Activated CD4-positive, CD25-positive, alpha-beta regulatory T cell treated with anti-CD3 and anti-CD28 coated beads, Interleukin-2, amount 50 U/mL, for 72 hours (primary cell): ENCODE results near the gene HPS3.
"Not testable (repeated sequence)": the region's sequence is repeated elsewhere in the genome, so short reads cannot be mapped to it uniquely, and the experiment has no call there.

Experiments
- DNase-seq: peaks from one replicate; pipeline ENCODE4 v3.0.0; 2021

HPS3 gene, protein sequence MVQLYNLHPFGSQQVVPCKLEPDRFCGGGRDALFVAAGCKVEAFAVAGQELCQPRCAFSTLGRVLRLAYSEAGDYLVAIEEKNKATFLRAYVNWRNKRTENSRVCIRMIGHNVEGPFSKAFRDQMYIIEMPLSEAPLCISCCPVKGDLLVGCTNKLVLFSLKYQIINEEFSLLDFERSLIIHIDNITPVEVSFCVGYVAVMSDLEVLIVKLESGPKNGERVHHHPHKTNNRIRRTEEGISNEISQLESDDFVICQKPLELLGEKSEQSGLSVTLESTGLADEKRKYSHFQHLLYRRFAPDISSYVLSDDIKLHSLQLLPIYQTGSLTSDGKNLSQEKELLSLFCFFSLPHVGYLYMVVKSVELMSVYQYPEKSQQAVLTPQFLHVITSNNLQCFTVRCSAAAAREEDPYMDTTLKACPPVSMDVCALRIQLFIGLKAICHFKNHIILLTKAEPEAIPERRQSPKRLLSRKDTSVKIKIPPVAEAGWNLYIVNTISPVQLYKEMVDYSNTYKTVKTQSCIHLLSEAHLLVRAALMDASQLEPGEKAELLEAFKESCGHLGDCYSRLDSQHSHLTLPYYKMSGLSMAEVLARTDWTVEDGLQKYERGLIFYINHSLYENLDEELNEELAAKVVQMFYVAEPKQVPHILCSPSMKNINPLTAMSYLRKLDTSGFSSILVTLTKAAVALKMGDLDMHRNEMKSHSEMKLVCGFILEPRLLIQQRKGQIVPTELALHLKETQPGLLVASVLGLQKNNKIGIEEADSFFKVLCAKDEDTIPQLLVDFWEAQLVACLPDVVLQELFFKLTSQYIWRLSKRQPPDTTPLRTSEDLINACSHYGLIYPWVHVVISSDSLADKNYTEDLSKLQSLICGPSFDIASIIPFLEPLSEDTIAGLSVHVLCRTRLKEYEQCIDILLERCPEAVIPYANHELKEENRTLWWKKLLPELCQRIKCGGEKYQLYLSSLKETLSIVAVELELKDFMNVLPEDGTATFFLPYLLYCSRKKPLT

GRCh38 chr3:149129326-149130205 is at the start of gene HPS3:
TSS of gene HPS3 (plus strand) at chr3:149129638. CDS start at chr3:149129724, 86 bp downstream.
- DNase-seq, result peak; percentile 87

- DNase-seq, result no peak
Observed at GRCh38 chr3:149080011-149080698, 49.3 kb upstream of the HPS3 start.

DNA sequence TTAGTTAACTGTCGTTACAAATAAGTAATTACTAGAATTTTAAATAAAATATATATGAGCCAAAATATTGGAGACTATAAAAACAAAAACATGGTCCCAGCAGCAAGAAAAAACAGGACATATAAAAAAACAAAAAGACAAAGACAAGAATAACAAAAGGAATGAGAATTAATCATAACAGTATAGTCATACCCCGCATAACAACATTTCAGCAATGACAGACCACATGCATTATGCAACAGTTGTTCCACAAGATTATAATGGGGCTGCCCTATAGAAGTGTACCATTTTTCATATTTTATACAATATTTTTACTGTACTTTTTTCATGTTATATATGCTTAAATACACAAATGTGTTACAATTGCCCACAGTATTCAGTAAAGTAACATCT is 48.7 kb upstream of the HPS3 start:
- no peak for DNase-seq

DNA sequence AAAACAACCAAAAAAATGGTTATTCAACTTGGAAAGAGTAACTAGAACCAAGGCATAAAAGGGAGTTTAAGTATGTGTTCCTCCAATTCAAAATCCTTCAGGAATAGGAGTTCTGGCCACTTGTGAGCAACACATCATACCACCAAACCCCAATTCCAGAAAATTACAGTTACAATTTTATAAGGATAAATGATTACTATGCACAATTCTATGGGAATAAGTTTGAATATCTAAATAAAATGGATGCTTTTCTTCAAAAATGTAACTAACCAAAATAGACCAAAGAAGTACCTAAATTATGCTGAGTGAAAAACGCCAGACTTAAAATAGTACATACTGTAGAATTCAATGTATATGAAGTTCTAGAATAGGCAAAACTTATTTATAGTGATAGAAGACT is 47.7 kb upstream of the HPS3 start:
- no peak for DNase-seq

- no peak for DNase-seq
Observed at GRCh38 chr3:149085828-149086231, 43.6 kb upstream of the HPS3 start.

DNA sequence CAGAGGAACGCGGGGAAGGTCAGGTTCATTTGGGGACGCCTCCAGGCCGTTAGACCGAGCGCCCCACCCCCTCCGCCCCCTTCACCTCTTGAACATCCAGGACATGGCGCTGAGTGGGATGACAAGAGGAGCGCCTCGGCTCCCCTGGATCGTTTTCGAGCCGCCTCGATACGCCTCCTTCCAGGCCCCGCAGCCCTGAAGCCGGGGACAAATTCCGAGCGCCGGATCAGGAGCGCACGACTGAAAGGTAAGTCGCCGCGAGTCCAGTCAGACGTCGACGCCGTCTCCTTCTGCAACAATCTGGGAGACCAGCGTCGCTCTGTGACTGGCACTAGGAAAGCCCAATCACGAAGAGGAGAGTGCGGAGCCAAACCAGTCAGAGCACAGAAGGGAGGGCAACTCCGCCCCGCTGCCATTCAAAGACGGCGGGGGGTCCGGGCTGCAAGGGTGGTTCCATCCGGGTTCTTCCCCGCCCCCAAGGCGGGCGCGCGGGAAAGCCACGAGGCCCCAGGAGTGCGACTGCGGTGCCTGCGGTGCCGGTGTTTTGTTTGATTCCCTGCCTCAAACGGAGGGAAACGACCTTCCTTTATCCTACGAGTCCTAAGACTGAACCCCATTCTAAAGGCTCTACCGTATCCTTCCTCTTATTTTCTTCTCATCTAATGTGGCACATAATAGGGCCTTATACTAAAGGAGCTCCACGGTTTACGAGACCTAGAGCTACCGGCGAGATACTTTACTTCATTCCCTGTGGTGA is 43.0 kb upstream of the HPS3 start, which contains the start of gene HLTF:
HLTF (minus strand) TSS at position 302 of the 757 bp plus-strand sequence; CDS start at position 105, 197 bp downstream.
- peak; percentile 84 for DNase-seq

GRCh38 chr3:149087208-149087607 is 42.2 kb upstream of the HPS3 start:
- DNase-seq, result no peak

- DNase-seq, result no peak
Observed at GRCh38 chr3:149089395-149089794, 40.0 kb upstream of the HPS3 start.

DNA sequence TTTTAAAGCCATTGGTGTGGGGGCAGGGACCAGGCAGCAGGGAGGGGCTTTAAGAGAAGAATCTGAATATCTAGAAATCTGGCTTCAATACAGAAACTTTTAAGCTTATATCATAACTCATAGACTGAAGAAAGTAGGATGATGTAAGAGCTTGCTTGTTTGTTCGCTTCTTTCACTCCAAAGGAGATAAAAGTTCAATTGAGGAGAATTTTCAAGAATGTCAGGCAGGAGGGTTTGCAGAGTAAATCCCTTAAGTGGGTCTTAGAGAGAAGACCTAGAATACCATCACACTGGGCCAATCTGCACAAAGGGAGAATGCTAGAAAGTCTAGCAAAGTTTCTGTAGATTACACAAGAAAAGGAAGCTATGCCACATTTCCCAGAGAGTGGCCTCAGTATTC is 39.0 kb upstream of the HPS3 start:
- no peak for DNase-seq

DNA sequence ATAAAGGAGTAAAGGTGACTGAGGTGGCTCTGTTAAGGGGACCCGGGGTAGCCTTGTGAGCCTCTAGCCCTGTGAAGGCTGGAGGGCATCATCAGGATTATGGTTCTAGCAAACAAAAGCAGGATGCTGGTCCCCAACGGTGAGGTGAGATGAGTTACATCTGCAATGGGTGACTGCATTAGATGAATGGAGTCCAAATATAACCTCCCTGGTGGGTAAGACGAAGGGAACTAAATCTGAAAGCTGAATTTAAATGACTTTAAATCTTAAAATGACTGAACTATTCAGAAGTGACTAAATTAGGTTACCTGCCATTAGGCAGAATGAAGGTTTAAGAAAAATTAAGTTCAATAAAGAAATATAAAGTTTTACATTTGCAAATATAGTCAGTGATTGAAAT is 38.5 kb upstream of the HPS3 start:
- DNase-seq, result no peak

- DNase-seq, result no peak
Observed at GRCh38 chr3:149091983-149092382, 37.5 kb upstream of the HPS3 start.

DNA sequence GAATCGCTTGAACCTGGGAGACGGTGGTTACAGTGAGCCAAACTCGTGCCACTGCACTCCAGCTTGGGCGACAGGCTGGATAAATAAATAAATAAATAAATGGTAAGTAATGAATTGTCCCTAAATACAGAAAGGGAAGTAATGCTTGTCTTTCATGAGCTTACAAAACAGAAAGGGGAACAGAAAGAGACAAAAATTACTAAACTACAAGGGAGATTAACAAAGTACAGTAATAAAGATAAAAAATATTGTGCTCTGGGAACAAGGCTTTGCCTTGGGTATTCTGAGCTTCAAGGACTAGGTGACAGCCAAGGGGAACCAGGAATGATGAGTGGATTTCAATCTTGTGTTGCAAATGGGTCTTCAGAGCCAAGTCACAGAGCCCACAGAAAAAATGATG is 34.0 kb upstream of the HPS3 start:
- no peak for DNase-seq

DNA sequence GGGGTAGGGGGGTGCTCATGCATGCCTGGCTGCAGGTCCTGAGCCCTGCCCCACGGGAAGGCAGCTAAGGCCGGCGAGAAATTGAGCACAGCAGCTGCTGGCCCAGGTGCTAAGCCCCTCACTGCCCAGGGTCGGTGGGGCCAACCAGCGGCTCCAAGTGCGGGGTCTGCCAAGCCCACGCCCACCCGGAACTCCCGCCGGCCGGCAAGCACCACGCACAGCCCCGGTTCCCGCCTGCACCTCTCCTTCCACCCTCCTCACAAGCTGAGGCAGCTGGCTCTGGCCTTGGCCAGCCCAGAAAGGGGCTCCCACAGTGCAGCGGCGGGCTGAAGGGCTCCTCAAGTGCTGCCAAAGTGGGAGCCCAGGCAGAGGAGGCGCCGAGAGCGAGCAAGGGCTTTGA is 31.5 kb upstream of the HPS3 start:
- DNase-seq, result not testable (repeated sequence)

GRCh38 chr3:149101154-149101553 is 28.3 kb upstream of the HPS3 start:
- DNase-seq, result no peak

DNA sequence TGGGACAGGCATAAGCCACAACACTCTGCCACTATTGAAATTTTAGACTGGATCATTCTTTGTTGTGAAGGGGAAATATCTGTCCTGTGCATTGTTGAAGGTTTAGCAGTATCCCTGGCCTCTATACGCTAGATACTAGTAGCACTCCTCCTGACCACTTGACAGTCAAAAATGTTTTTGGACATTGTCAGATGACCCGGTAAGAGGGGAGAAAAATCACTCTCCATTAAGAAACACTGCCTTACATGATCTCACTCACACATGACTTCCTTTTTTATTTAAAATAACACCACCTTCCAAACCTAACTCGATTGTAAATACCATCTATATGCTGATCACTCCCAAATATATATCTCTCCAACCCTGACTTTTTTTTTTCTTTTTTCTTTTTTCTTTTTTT is 27.8 kb upstream of the HPS3 start:
- no peak for DNase-seq

DNA sequence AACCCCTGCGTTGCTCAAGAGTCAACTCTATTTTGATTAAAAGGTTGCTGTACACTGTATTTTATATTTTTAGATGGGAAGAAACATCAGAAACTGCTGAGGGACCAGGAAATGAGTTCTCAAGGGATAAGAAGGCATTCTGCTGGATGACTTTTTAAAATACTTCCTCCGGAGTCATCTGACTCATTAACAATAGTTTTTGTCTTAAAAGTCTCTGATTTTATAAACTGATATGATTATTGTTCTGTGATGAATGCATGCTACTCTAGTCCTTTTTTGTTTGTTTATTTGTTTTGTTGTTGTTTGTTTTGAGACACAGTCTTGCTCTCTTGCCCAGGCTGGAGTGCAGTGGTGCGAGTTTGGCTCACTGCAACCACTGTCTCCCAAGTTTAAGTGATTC is 25.0 kb upstream of the HPS3 start:
- DNase-seq, result no peak

DNA sequence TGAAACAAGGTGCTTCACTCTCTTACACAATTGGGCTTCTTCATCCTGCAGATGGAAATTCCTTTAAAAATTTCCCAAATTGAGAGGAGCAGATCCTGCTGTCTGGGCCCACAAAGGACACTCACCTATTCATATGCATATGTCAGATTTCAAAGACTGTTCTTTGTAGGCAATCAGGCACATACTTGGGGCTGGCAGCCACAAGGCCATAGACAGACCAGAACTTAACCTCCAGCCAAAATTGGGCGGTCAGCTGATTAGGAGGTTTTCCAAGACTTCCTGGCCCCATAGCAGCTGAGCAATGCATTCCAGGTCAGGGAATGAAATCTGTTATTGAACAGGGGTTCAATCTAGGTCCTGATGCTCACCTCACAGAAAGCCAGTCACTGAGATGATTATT is 15.0 kb upstream of the HPS3 start:
- DNase-seq, result no peak

DNA sequence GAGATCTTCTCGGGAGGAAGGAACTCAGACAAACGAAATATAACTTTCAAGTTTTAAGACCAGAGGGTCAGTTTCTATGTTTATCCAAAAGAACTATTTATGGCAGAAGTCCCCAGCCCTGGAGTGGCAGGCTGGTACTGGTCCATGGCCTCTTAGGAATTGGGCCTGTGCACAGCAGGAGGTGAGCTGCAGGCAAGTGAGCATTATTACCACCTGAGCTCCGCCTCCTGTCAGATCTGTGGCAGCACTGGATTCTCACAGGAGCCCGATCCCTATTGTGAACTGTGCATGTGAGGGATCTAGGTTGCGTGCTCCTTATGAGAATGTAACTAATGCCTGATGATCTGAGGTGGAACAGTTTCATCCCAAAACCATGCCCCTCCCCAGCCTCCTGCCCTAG is 14.3 kb upstream of the HPS3 start:
- no peak for DNase-seq

DNA sequence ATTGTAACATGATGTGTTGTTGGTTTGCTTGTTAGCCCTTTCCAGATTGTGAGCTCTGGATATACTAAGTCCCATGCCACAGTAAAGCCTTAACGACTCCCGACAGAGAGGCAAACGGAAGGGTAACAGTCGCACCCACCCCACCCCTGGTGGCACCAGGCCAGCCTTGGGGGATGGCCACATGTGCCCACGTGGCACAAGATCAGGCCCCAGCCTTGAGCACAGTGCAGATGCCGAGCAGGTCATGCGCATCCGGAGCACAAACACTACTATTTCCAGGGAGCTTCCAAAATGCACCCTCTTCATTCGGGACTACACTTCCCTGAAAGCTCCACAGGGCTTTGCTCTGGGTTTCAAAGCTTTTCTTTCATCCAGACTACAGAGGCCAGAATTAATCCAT is 10.7 kb upstream of the HPS3 start:
- no peak for DNase-seq

- no peak for DNase-seq
Observed at GRCh38 chr3:149119466-149119865, 10.0 kb upstream of the HPS3 start.
